Skin epidermis (tissue), 12 donors: ENCODE measurements around the gene VAV2.
A peak's percentile ranks its signal among the peaks of the same experiment; 100 is the strongest.
"Not testable (repeated sequence)": the region's sequence is repeated elsewhere in the genome, so short reads cannot be mapped to it uniquely, and the experiment has no call there.

Source experiments
- H3K27ac ChIP-seq, 21 experiments: fragments of 200-600 bp; sonication (generic) in 11 of 21; one replicate each; pipeline ENCODE4 v1.5.0; 2020; ENCODE audit warnings: mild to moderate bottlenecking in 3 of 21, inconsistent platforms in 2 of 21, moderate library complexity in 2 of 21
- H3K4me3 ChIP-seq, 7 experiments: fragments of 200-600 bp; sonication (generic) in 2 of 7; one replicate each; pipeline ENCODE4 v1.5.0; 2020; ENCODE audit warnings: inconsistent platforms in 2 of 7, mild to moderate bottlenecking in 2 of 7, moderate library complexity in 1 of 7

Gene VAV2

GRCh38 chr9:133752739-133753446 lies 239.2 kb downstream of the VAV2 start:
- Histone ChIP-seq H3K27ac (no peak overlapping the region), H3K4me3 (no peak overlapping the region)

GRCh38 chr9:133750982-133751649 lies 241.0 kb downstream of the VAV2 start:
- no peak overlapping the region for H3K4me3 ChIP-seq
- no peak overlapping the region for H3K27ac ChIP-seq

GRCh38 chr9:133747309-133747708 lies 244.8 kb downstream of the VAV2 start:
- Histone ChIP-seq H3K27ac (no peak overlapping the region), H3K4me3 (no peak overlapping the region)

GRCh38 chr9:133744528-133744927 lies 247.6 kb downstream of the VAV2 start:
- H3K4me3 ChIP-seq, H3K27ac ChIP-seq: not testable (repeated sequence)

- H3K4me3 ChIP-seq = no peak overlapping the region
- no peak overlapping the region for H3K27ac ChIP-seq
Measured at GRCh38 chr9:133742849-133743444, 249.2 kb downstream of the VAV2 start.

- no peak overlapping the region for H3K27ac ChIP-seq
- no peak overlapping the region for H3K4me3 ChIP-seq
Measured at GRCh38 chr9:133742251-133742650, 249.9 kb downstream of the VAV2 start.

GRCh38 chr9:133741716-133742115 lies 250.4 kb downstream of the VAV2 start:
- Histone ChIP-seq H3K27ac (no peak overlapping the region), H3K4me3 (no peak overlapping the region)

GRCh38 chr9:133740911-133741310 lies 251.2 kb downstream of the VAV2 start:
- Histone ChIP-seq H3K4me3 (no peak overlapping the region), H3K27ac (no peak overlapping the region)

- no peak overlapping the region for H3K27ac ChIP-seq
- H3K4me3 ChIP-seq = no peak overlapping the region
Measured at GRCh38 chr9:133739408-133740280, 252.5 kb downstream of the VAV2 start.

GRCh38 chr9:133738640-133739225 lies 253.4 kb downstream of the VAV2 start:
- Histone ChIP-seq H3K27ac (peak overlapping the region in 1 of 21 experiments; percentile 48), H3K4me3 (peak overlapping the region in 2 of 7 experiments; percentile 3 to 35)

GRCh38 chr9:133737774-133738639 lies 254.1 kb downstream of the VAV2 start, which contains the start of gene SARDH:
Gene SARDH (minus strand): TSS chr9:133738352. CDS start chr9:133734173, 4,179 bp downstream.
- H3K27ac ChIP-seq = peak within 1 kb of the TSS in 1 of 21 experiments; percentile 48
- peak within 1 kb of the TSS in 4 of 7 experiments; percentile 3 to 35 (median 18) for H3K4me3 ChIP-seq

GRCh38 chr9:133737071-133737773 lies 254.9 kb downstream of the VAV2 start:
- no peak overlapping the region for H3K27ac ChIP-seq
- H3K4me3 ChIP-seq = no peak overlapping the region

GRCh38 chr9:133735931-133736330 lies 256.2 kb downstream of the VAV2 start:
- H3K4me3 ChIP-seq = no peak overlapping the region
- no peak overlapping the region for H3K27ac ChIP-seq

GRCh38 chr9:133735415-133735775 lies 256.7 kb downstream of the VAV2 start:
- H3K27ac ChIP-seq = no peak overlapping the region

GRCh38 chr9:133734590-133735414 lies 257.3 kb downstream of the VAV2 start:
- Histone ChIP-seq H3K27ac (no peak overlapping the region), H3K4me3 (no peak overlapping the region)

More at GRCh38 chr9:133735415-133735775, 256.7 kb downstream of the VAV2 start:
- no peak overlapping the region for H3K4me3 ChIP-seq

GRCh38 chr9:133733796-133734533 lies 258.2 kb downstream of the VAV2 start:
- no peak overlapping the region for H3K27ac ChIP-seq
- no peak overlapping the region for H3K4me3 ChIP-seq

GRCh38 chr9:133733421-133733795 lies 258.7 kb downstream of the VAV2 start:
- H3K27ac ChIP-seq = no peak overlapping the region
- H3K4me3 ChIP-seq = no peak overlapping the region
